Activated CD8-positive, alpha-beta memory T cell treated with anti-CD3 and anti-CD28 coated beads, Interleukin-2, amount 10 ng/mL, durations not matched to agents 7 days and 5 days (primary cell): ENCODE data around the gene FGA. TPM values are rescaled to one million over a fixed set of nuclear protein-coding genes. Genes with fewer than 3 reads are reported as not detected.

Experiments
- ATAC-seq: fragments of 150-1000 bp; cut with Tn5 transposase; one replicate; pipeline ENCODE4 v1.10.0; 2021; ENCODE audit warnings: moderate library complexity
- CTCF ChIA-PET: fragments of 350-600 bp; sonication (Branson Sonifier 250); formaldehyde crosslinking; loops from one replicate; lab custom pipeline; 2021; ENCODE audit warnings: antibody characterized with exemption; lab: Charles Lee
- DNase-seq: peaks from one replicate; pipeline ENCODE4 v3.0.0-alpha.2; 2020
- H3K27ac Mint-ChIP-seq: one replicate; pipeline ENCODE4 v1.8.0; 2021; ENCODE audit warnings: mild to moderate bottlenecking, mixed read lengths
- H3K27me3 Mint-ChIP-seq: one replicate; pipeline ENCODE4 v1.8.0; 2021; ENCODE audit warnings: mixed read lengths
- H3K36me3 Mint-ChIP-seq: one replicate; pipeline ENCODE4 v1.8.0; 2021; ENCODE audit warnings: mild to moderate bottlenecking, mixed read lengths
- H3K4me1 Mint-ChIP-seq: one replicate; pipeline ENCODE4 v1.8.0; 2021; ENCODE audit warnings: mixed read lengths
- H3K4me3 Mint-ChIP-seq: one replicate; pipeline ENCODE4 v1.8.0; 2021; ENCODE audit warnings: mild to moderate bottlenecking, moderate library complexity, mixed read lengths
- H3K9me3 Mint-ChIP-seq: one replicate; pipeline ENCODE4 v1.8.0; 2022; ENCODE audit warnings: low read depth, mixed read lengths
- total RNA-seq, 2 experiments: library from RNA; stranded (reverse); gene quantifications; one replicate each; pipeline ENCODE4 v1.2.3, GENCODE V29; 2021

The FGA gene
- total RNA-seq: not detected

- CTCF ChIA-PET: no interaction called here
- no peak for ATAC-seq
- DNase-seq: no peak
- Mint-ChIP-seq H3K9me3 (no peaks in the 10 kb centered on the region), H3K27me3 (peaks cover 14% of the 10 kb centered on the region), H3K36me3 (no peaks in the 10 kb centered on the region), H3K27ac (no peak within 1 kb of the TSS), H3K4me1 (no peaks in the 10 kb centered on the region), H3K4me3 (no peak within 1 kb of the TSS)
These were observed at the start of gene FGA for GRCh38 chr4:154590329-154591006. TSS of gene FGA (minus strand) at chr4:154590742. CDS start at chr4:154590687, 55 bp downstream.

GRCh38 chr4:154634058-154634457 lies 43.5 kb upstream of the FGA start:
- Mint-ChIP-seq H3K27ac (no peak overlapping the region), H3K9me3 (no peaks in the 10 kb centered on the region), H3K4me1 (no peaks in the 10 kb centered on the region), H3K27me3 (peaks cover 32% of the 10 kb centered on the region), H3K36me3 (no peaks in the 10 kb centered on the region), H3K4me3 (no peak overlapping the region)
- CTCF ChIA-PET: interaction anchor here (1.3 kb wide), 1 partner anchor 15 kb away, joined by 4 read pairs; no protein-coding TSS in a partner anchor
- ATAC-seq (no peak), DNase-seq (no peak)

GRCh38 chr4:154631828-154632227 lies 41.3 kb upstream of the FGA start:
- no peaks in the 10 kb centered on the region for H3K4me1 Mint-ChIP-seq

GRCh38 chr4:154630324-154630723 lies 39.8 kb upstream of the FGA start:
- peaks cover 38% of the 10 kb centered on the region for H3K27me3 Mint-ChIP-seq
- CTCF ChIA-PET: interaction anchor here (1.1 kb wide), 1 partner anchor 71 kb away, joined by 3 read pairs; no protein-coding TSS in a partner anchor
- H3K4me3 Mint-ChIP-seq: no peak overlapping the region
- DNase-seq: no peak
- H3K9me3 Mint-ChIP-seq: no peaks in the 10 kb centered on the region
- no peaks in the 10 kb centered on the region for H3K36me3 Mint-ChIP-seq
- ATAC-seq: no peak
- no peak overlapping the region for H3K27ac Mint-ChIP-seq
- H3K4me1 Mint-ChIP-seq: peaks cover 2% of the 10 kb centered on the region

More at GRCh38 chr4:154631828-154632227, 41.3 kb upstream of the FGA start:
- ATAC-seq (no peak), DNase-seq (no peak)
- CTCF ChIA-PET: no interaction called here
- Mint-ChIP-seq H3K36me3 (no peaks in the 10 kb centered on the region), H3K4me3 (no peak overlapping the region), H3K27me3 (peaks cover 30% of the 10 kb centered on the region), H3K9me3 (no peaks in the 10 kb centered on the region), H3K27ac (no peak overlapping the region)

GRCh38 chr4:154626793-154627484 lies 36.4 kb upstream of the FGA start:
- H3K27me3 Mint-ChIP-seq: peaks cover 28% of the 10 kb centered on the region
- DNase-seq (peak; percentile 61), ATAC-seq (peak; percentile 90)
- H3K36me3 Mint-ChIP-seq: no peaks in the 10 kb centered on the region
- H3K27ac Mint-ChIP-seq: no peak overlapping the region
- CTCF ChIA-PET: interaction anchor here (1.0 to 6.4 kb wide), 4 partner anchors 11 to 77 kb away, joined by 3 to 57 read pairs (median 3); partner anchors contain the start of gene PLRG1
- no peaks in the 10 kb centered on the region for H3K9me3 Mint-ChIP-seq
- no peak overlapping the region for H3K4me3 Mint-ChIP-seq
- peaks cover 2% of the 10 kb centered on the region for H3K4me1 Mint-ChIP-seq

GRCh38 chr4:154625971-154626370 lies 35.4 kb upstream of the FGA start:
- H3K27ac Mint-ChIP-seq: no peak overlapping the region
- no peaks in the 10 kb centered on the region for H3K36me3 Mint-ChIP-seq
- peaks cover 18% of the 10 kb centered on the region for H3K27me3 Mint-ChIP-seq
- H3K9me3 Mint-ChIP-seq: no peaks in the 10 kb centered on the region
- ATAC-seq (no peak), DNase-seq (no peak)
- CTCF ChIA-PET: interaction anchor here (1.0 to 6.4 kb wide), 4 partner anchors 56 to 113 kb away, joined by 3 to 57 read pairs (median 3); partner anchors contain the start of gene PLRG1
- H3K4me1 Mint-ChIP-seq: peaks cover 2% of the 10 kb centered on the region
- H3K4me3 Mint-ChIP-seq: no peak overlapping the region

- H3K27ac Mint-ChIP-seq: no peak overlapping the region
- no peaks in the 10 kb centered on the region for H3K36me3 Mint-ChIP-seq
- CTCF ChIA-PET: interaction anchor here (1.1 to 7.2 kb wide), 5 partner anchors 9 to 74 kb away, joined by 3 to 61 read pairs (median 5); partner anchors contain the start of gene PLRG1
- no peaks in the 10 kb centered on the region for H3K9me3 Mint-ChIP-seq
- ATAC-seq (no peak), DNase-seq (no peak)
- H3K4me3 Mint-ChIP-seq: no peak overlapping the region
- peaks cover 13% of the 10 kb centered on the region for H3K27me3 Mint-ChIP-seq
- H3K4me1 Mint-ChIP-seq: peaks cover 2% of the 10 kb centered on the region
These were observed 33.5 kb upstream of the FGA start for GRCh38 chr4:154623995-154624394.

GRCh38 chr4:154623436-154623835 lies 32.9 kb upstream of the FGA start:
- no peaks in the 10 kb centered on the region for H3K9me3 Mint-ChIP-seq
- H3K4me1 Mint-ChIP-seq: peaks cover 2% of the 10 kb centered on the region
- H3K27ac Mint-ChIP-seq: no peak overlapping the region
- ATAC-seq (no peak), DNase-seq (no peak)
- CTCF ChIA-PET: interaction anchor here (1.2 to 7.2 kb wide), 5 partner anchors 9 to 73 kb away, joined by 3 to 61 read pairs (median 5); partner anchors contain the start of gene PLRG1
- H3K27me3 Mint-ChIP-seq: peaks cover 13% of the 10 kb centered on the region
- no peaks in the 10 kb centered on the region for H3K36me3 Mint-ChIP-seq
- H3K4me3 Mint-ChIP-seq: no peak overlapping the region

GRCh38 chr4:154622598-154622997 lies 32.1 kb upstream of the FGA start:
- Mint-ChIP-seq H3K9me3 (no peaks in the 10 kb centered on the region), H3K4me3 (no peak overlapping the region), H3K27ac (no peak overlapping the region), H3K36me3 (no peaks in the 10 kb centered on the region), H3K27me3 (peaks cover 13% of the 10 kb centered on the region), H3K4me1 (peaks cover 2% of the 10 kb centered on the region)
- DNase-seq (no peak), ATAC-seq (peak; percentile 57)
- CTCF ChIA-PET: interaction anchor here (0.8 to 7.2 kb wide), 6 partner anchors 9 to 78 kb away, joined by 3 to 61 read pairs (median 4); partner anchors contain the start of gene PLRG1

GRCh38 chr4:154620111-154620510 lies 29.6 kb upstream of the FGA start:
- CTCF ChIA-PET: interaction anchor here (1.3 to 7.2 kb wide), 5 partner anchors 8 to 69 kb away, joined by 3 to 61 read pairs (median 9); partner anchors contain the start of gene PLRG1
- Mint-ChIP-seq H3K27me3 (peaks cover 3% of the 10 kb centered on the region), H3K36me3 (no peaks in the 10 kb centered on the region), H3K27ac (no peak overlapping the region), H3K4me1 (peaks cover 7% of the 10 kb centered on the region), H3K4me3 (no peak overlapping the region), H3K9me3 (no peaks in the 10 kb centered on the region)
- no peak for ATAC-seq
- DNase-seq: no peak

- Mint-ChIP-seq H3K36me3 (no peaks in the 10 kb centered on the region), H3K4me3 (no peak overlapping the region), H3K9me3 (no peaks in the 10 kb centered on the region), H3K4me1 (peaks cover 7% of the 10 kb centered on the region), H3K27ac (no peak overlapping the region), H3K27me3 (peaks cover 4% of the 10 kb centered on the region)
- CTCF ChIA-PET: interaction anchor here (0.6 to 7.2 kb wide), 11 partner anchors 13 to 114 kb away, joined by 3 to 61 read pairs (median 4); partner anchors contain the start of gene PLRG1
- DNase-seq (peak; percentile 75), ATAC-seq (peak; percentile 82)
These were observed 28.3 kb upstream of the FGA start for GRCh38 chr4:154618708-154619315.

- H3K4me3 Mint-ChIP-seq: no peak overlapping the region
- H3K9me3 Mint-ChIP-seq: no peaks in the 10 kb centered on the region
- CTCF ChIA-PET: interaction anchor here (1.3 to 7.2 kb wide), 6 partner anchors 12 to 66 kb away, joined by 4 to 61 read pairs (median 8); partner anchors contain the start of gene PLRG1
- H3K27ac Mint-ChIP-seq: no peak overlapping the region
- no peaks in the 10 kb centered on the region for H3K36me3 Mint-ChIP-seq
- peaks cover 8% of the 10 kb centered on the region for H3K27me3 Mint-ChIP-seq
- H3K4me1 Mint-ChIP-seq: peaks cover 7% of the 10 kb centered on the region
- ATAC-seq: no peak
- DNase-seq: no peak
These were observed 27.3 kb upstream of the FGA start for GRCh38 chr4:154617820-154618317.
